ENCODE results near the gene MAP3K15.

Gene MAP3K15

DNA sequence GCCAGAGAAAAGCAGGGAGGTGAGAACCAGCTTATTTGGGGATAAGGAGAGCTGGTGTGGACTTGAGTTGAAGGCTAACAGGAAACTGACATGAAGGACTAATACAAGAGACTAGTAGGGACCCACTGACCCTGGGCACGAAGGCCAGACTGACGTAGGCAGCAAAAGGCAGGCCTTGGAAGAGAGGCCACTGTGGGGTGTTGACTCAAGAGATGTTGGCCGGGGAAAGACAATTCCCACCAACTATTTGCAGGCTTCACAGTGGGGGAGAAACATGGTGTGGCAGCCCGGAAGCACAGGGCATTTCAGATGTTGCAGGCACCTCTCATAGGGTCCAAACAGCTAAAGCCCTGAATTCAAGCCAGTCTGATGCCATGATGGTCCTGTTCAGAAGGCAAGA, 24.4 kb upstream of the MAP3K15 start:
- no peak overlapping the region for H3K27ac ChIP-seq

DNA sequence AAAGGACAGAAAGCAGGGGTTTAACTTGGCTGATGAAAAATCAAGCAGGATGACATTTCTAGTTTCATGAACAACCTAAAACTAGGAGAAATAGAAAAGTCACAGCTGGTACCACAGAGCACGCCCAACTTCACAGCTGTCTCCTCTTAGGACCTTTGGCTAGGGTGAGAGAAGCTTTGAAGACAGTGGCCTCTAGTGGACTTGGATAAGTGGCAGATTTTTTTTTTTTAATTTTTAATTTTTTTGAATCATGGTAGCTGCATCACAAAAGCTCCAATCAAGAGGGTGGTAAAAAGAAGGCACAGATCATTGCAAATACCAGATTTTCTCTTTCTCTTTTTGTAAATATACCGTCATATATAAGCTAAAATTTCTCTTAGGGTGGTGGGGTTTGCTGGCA, 20.2 kb upstream of the MAP3K15 start:
- no peak for DNase-seq
- no peak overlapping the region for H3K27ac ChIP-seq
- intact Hi-C loops (cut with DNase I; ENCODE audit: low total_unique reads): no loop called here
- H3K9me3 ChIP-seq: no peaks in the 10 kb centered on the region
- H3K27me3 ChIP-seq: no peaks in the 10 kb centered on the region
- H3K4me3 ChIP-seq: no peak overlapping the region
- H3K36me3 ChIP-seq: no peaks in the 10 kb centered on the region
- H3K4me1 ChIP-seq: no peaks in the 10 kb centered on the region
- TF ChIP-seq, protein P1, sequence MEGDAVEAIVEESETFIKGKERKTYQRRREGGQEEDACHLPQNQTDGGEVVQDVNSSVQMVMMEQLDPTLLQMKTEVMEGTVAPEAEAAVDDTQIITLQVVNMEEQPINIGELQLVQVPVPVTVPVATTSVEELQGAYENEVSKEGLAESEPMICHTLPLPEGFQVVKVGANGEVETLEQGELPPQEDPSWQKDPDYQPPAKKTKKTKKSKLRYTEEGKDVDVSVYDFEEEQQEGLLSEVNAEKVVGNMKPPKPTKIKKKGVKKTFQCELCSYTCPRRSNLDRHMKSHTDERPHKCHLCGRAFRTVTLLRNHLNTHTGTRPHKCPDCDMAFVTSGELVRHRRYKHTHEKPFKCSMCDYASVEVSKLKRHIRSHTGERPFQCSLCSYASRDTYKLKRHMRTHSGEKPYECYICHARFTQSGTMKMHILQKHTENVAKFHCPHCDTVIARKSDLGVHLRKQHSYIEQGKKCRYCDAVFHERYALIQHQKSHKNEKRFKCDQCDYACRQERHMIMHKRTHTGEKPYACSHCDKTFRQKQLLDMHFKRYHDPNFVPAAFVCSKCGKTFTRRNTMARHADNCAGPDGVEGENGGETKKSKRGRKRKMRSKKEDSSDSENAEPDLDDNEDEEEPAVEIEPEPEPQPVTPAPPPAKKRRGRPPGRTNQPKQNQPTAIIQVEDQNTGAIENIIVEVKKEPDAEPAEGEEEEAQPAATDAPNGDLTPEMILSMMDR (IDR thresholded peaks at IDR 0.05): no peak

More for the DNA sequence above, 24.4 kb upstream of the MAP3K15 start:
- Histone ChIP-seq H3K27me3 (no peaks in the 10 kb centered on the region), H3K9me3 (no peaks in the 10 kb centered on the region), H3K4me1 (no peaks in the 10 kb centered on the region), H3K36me3 (no peaks in the 10 kb centered on the region), H3K4me3 (no peak overlapping the region)
- intact Hi-C loops (cut with DNase I; ENCODE audit: low total_unique reads): no loop called here
- no peak for DNase-seq
- TF ChIP-seq, protein P1 (IDR thresholded peaks at IDR 0.05): no peak

DNA sequence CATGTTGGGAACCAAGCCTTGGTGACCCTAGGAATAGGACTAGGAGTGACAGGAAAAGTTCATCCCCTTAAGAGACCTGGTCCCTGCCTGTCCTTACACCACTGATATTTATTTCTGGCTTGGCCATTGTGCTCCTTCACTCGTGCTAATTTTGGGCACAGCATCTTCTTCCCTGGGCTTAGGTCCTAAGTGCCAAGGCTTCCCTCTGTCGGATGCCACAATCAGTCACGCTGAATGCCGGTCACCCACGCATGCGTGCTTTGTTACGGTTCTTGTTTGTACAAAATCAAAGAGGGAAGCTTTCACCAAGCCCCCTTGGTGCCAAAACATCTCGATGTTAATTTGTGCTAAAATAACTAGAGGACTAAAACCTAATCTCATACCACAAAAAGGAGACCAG, 17.4 kb upstream of the MAP3K15 start:
- Histone ChIP-seq H3K27me3 (no peaks in the 10 kb centered on the region), H3K27ac (no peak overlapping the region), H3K4me1 (no peaks in the 10 kb centered on the region), H3K4me3 (no peak overlapping the region), H3K9me3 (no peaks in the 10 kb centered on the region), H3K36me3 (no peaks in the 10 kb centered on the region)
- no peak for DNase-seq
- intact Hi-C loops (cut with DNase I; ENCODE audit: low total_unique reads): no loop called here
- TF ChIP-seq, protein P1 (IDR thresholded peaks at IDR 0.05): no peak

DNA sequence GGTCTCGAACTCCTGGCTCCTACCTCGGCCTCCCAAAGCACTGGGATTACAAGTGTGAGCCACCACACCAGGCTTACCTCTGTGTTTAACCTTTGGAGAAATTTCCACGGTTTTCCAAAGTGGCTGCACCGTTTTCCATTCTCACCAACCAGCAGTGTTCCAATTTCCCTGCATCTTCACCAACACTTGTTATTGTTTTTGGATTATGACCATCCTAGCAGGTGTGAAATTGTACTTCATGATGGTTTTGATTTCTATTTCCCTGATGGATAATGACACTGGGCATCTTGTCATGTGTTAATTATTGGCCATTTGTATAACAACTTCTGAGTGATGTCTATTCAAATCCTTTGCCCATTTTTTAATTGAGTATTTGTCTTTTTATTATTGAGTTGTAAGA, 2.7 kb upstream of the MAP3K15 start:
- peaks cover 0 to 10% (median 0%) of the 10 kb centered on the region in 3 donors for H3K9me3 ChIP-seq
- TF ChIP-seq, protein P1 (IDR thresholded peaks at IDR 0.05): no peak
- H3K4me3 ChIP-seq: no peak overlapping the region
- no peak for DNase-seq
- peaks cover 0 to 8% (median 3%) of the 10 kb centered on the region in 4 donors for H3K4me1 ChIP-seq
- no peak overlapping the region for H3K27ac ChIP-seq
- H3K27me3 ChIP-seq: no peaks in the 10 kb centered on the region
- no peaks in the 10 kb centered on the region for H3K36me3 ChIP-seq
- intact Hi-C loops (cut with DNase I; ENCODE audit: low total_unique reads): no loop called here

DNA sequence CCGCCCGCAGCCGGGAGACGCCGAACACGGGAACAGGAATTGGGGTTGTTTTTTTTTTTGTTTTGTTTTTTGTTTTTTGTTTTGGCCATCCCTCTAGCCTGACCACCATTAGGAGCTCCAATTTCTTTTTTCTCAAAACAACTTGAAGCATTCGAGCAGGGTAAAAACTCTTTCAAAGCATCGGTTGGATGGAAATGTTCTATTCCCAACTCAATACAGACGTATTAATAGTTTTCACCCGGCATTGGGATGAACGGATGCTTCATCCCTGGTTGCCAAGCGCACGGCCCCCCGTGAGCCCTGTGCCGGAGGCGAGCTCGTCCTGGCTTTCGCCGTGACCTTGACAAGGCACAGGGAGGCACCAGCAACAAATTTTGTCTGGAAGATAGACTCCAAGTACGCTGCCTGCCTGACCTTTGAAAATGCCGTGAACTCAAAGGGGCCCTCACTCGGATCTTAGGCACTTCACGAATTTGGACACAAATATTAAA, 352 bp upstream of the MAP3K15 start:
- TF ChIP-seq, protein P1 (IDR thresholded peaks at IDR 0.05): no peak
- peaks cover 0 to 8% (median 3%) of the 10 kb centered on the region in 4 donors for H3K4me1 ChIP-seq
- intact Hi-C loops (cut with DNase I; ENCODE audit: low total_unique reads): no loop called here
- peak overlapping the region; percentile 31 to 48 for H3K4me3 ChIP-seq
- H3K27ac ChIP-seq: no peak overlapping the region
- H3K9me3 ChIP-seq: peaks cover 0 to 10% (median 0%) of the 10 kb centered on the region in 3 donors
- H3K36me3 ChIP-seq: no peaks in the 10 kb centered on the region
- no peaks in the 10 kb centered on the region for H3K27me3 ChIP-seq
- no peak for DNase-seq

DNA sequence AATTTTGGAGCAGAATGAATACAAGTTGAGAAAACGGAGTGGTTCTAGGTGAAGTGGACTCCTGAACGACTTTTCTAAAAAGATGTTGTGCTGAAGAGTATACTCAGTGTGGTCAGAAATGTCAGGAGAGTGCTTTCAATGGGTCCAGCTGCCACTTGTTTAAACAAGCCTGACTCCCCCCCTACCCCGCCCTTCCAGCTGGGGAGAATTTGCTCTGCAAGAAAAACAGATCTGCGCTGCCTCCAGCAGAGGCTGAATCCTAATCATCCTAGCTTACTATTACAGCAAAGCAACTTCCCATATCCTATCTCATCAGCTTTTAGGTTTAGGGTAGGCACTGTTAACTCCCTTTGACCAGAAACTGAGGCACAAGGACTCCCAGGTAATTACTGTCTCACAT, 1.9 kb downstream of the MAP3K15 start:
- no peaks in the 10 kb centered on the region for H3K27me3 ChIP-seq
- no peaks in the 10 kb centered on the region for H3K36me3 ChIP-seq
- peaks cover 0 to 8% (median 3%) of the 10 kb centered on the region in 4 donors for H3K4me1 ChIP-seq
- H3K9me3 ChIP-seq: peaks cover 0 to 10% (median 0%) of the 10 kb centered on the region in 3 donors
- TF ChIP-seq, protein P1 (IDR thresholded peaks at IDR 0.05): no peak
- intact Hi-C loops (cut with DNase I; ENCODE audit: low total_unique reads): no loop called here
- DNase-seq: no peak
- H3K27ac ChIP-seq: no peak overlapping the region
- H3K4me3 ChIP-seq: no peak overlapping the region

Measured in tibial artery (tissue), 4 donors.